ENCODE results near the gene SLC22A17.
"Not testable (repeated sequence)": the region's sequence is repeated elsewhere in the genome, so short reads cannot be mapped to it uniquely, and the experiment has no call there.

Gene SLC22A17

GRCh38 chr14:23352506-23353432, at the start of gene SLC22A17:
Gene SLC22A17, minus strand, starts transcription at chr14:23352887.
- no peaks in the 10 kb centered on the region for H3K9me3 ChIP-seq (ENCODE audit: control insufficient read depth in 2 of 2, low read length in 2 of 2)
- peaks cover 0 to 3% of the 10 kb centered on the region in 2 donors for H3K36me3 ChIP-seq (ENCODE audit: control insufficient read depth in 2 of 2, insufficient read depth in 2 of 2, low read length in 2 of 2)
- H3K27ac ChIP-seq (ENCODE audit: low read length) = peak within 1 kb of the TSS; percentile 42
- H3K27me3 ChIP-seq (ENCODE audit: control insufficient read depth in 1 of 2, insufficient read depth in 2 of 2, low read length in 2 of 2) = no peaks in the 10 kb centered on the region
- peaks cover 19% of the 10 kb centered on the region for H3K4me1 ChIP-seq (ENCODE audit: control insufficient read depth, insufficient read depth, low read length)
- H3K9ac ChIP-seq (ENCODE audit: low read length in 2 of 2) = peak within 1 kb of the TSS; percentile 13 to 55
- peak within 1 kb of the TSS; percentile 23 to 81 for H3K4me3 ChIP-seq (ENCODE audit: low read length in 2 of 2)

- H3K36me3 ChIP-seq (ENCODE audit: control insufficient read depth in 2 of 2, insufficient read depth in 2 of 2, low read length in 2 of 2) = no peaks in the 10 kb centered on the region
- no peaks in the 10 kb centered on the region for H3K4me1 ChIP-seq (ENCODE audit: control insufficient read depth, insufficient read depth, low read length)
- H3K27ac ChIP-seq (ENCODE audit: low read length) = no peak overlapping the region
Measured at GRCh38 chr14:23401291-23401690, 48.6 kb upstream of the SLC22A17 start.

GRCh38 chr14:23400496-23401149, 47.9 kb upstream of the SLC22A17 start:
- H3K36me3 ChIP-seq (ENCODE audit: control insufficient read depth in 2 of 2, insufficient read depth in 2 of 2, low read length in 2 of 2); H3K27ac ChIP-seq (ENCODE audit: low read length); H3K4me3 ChIP-seq (ENCODE audit: low read length in 2 of 2); H3K4me1 ChIP-seq (ENCODE audit: control insufficient read depth, insufficient read depth, low read length); H3K9me3 ChIP-seq (ENCODE audit: control insufficient read depth in 2 of 2, low read length in 2 of 2); H3K27me3 ChIP-seq (ENCODE audit: control insufficient read depth in 1 of 2, insufficient read depth in 2 of 2, low read length in 2 of 2); H3K9ac ChIP-seq (ENCODE audit: low read length in 2 of 2): not testable (repeated sequence)

More at GRCh38 chr14:23401291-23401690, 48.6 kb upstream of the SLC22A17 start:
- no peak overlapping the region for H3K4me3 ChIP-seq (ENCODE audit: low read length in 2 of 2)
- no peaks in the 10 kb centered on the region for H3K9me3 ChIP-seq (ENCODE audit: control insufficient read depth in 2 of 2, low read length in 2 of 2)
- H3K27me3 ChIP-seq (ENCODE audit: control insufficient read depth in 1 of 2, insufficient read depth in 2 of 2, low read length in 2 of 2) = peaks cover 0 to 5% of the 10 kb centered on the region in 2 donors
- H3K9ac ChIP-seq (ENCODE audit: low read length in 2 of 2) = no peak overlapping the region

- Histone ChIP-seq H3K27me3 (ENCODE audit: control insufficient read depth in 1 of 2, insufficient read depth in 2 of 2, low read length in 2 of 2) (peaks cover 0 to 2% of the 10 kb centered on the region in 2 donors), H3K9me3 (ENCODE audit: control insufficient read depth in 2 of 2, low read length in 2 of 2) (no peaks in the 10 kb centered on the region), H3K36me3 (ENCODE audit: control insufficient read depth in 2 of 2, insufficient read depth in 2 of 2, low read length in 2 of 2) (no peaks in the 10 kb centered on the region), H3K9ac (ENCODE audit: low read length in 2 of 2) (no peak overlapping the region), H3K27ac (ENCODE audit: low read length) (no peak overlapping the region), H3K4me3 (ENCODE audit: low read length in 2 of 2) (no peak overlapping the region), H3K4me1 (ENCODE audit: control insufficient read depth, insufficient read depth, low read length) (no peaks in the 10 kb centered on the region)
Measured at GRCh38 chr14:23399591-23399990, 46.9 kb upstream of the SLC22A17 start.

GRCh38 chr14:23399136-23399535, 46.4 kb upstream of the SLC22A17 start:
- no peaks in the 10 kb centered on the region for H3K36me3 ChIP-seq (ENCODE audit: control insufficient read depth in 2 of 2, insufficient read depth in 2 of 2, low read length in 2 of 2)
- H3K27ac ChIP-seq (ENCODE audit: low read length) = no peak overlapping the region
- no peak overlapping the region for H3K9ac ChIP-seq (ENCODE audit: low read length in 2 of 2)
- H3K4me1 ChIP-seq (ENCODE audit: control insufficient read depth, insufficient read depth, low read length) = no peaks in the 10 kb centered on the region
- no peak overlapping the region for H3K4me3 ChIP-seq (ENCODE audit: low read length in 2 of 2)
- peaks cover 0 to 2% of the 10 kb centered on the region in 2 donors for H3K27me3 ChIP-seq (ENCODE audit: control insufficient read depth in 1 of 2, insufficient read depth in 2 of 2, low read length in 2 of 2)
- no peaks in the 10 kb centered on the region for H3K9me3 ChIP-seq (ENCODE audit: control insufficient read depth in 2 of 2, low read length in 2 of 2)

GRCh38 chr14:23398348-23398747, 45.7 kb upstream of the SLC22A17 start:
- H3K27ac ChIP-seq (ENCODE audit: low read length) = no peak overlapping the region
- H3K4me3 ChIP-seq (ENCODE audit: low read length in 2 of 2) = no peak overlapping the region
- H3K9ac ChIP-seq (ENCODE audit: low read length in 2 of 2) = no peak overlapping the region
- no peaks in the 10 kb centered on the region for H3K36me3 ChIP-seq (ENCODE audit: control insufficient read depth in 2 of 2, insufficient read depth in 2 of 2, low read length in 2 of 2)
- peaks cover 0 to 2% of the 10 kb centered on the region in 2 donors for H3K27me3 ChIP-seq (ENCODE audit: control insufficient read depth in 1 of 2, insufficient read depth in 2 of 2, low read length in 2 of 2)
- H3K4me1 ChIP-seq (ENCODE audit: control insufficient read depth, insufficient read depth, low read length) = no peaks in the 10 kb centered on the region
- no peaks in the 10 kb centered on the region for H3K9me3 ChIP-seq (ENCODE audit: control insufficient read depth in 2 of 2, low read length in 2 of 2)

GRCh38 chr14:23396781-23397407, 44.2 kb upstream of the SLC22A17 start:
- Histone ChIP-seq H3K9ac (ENCODE audit: low read length in 2 of 2) (no peak overlapping the region), H3K9me3 (ENCODE audit: control insufficient read depth in 2 of 2, low read length in 2 of 2) (no peaks in the 10 kb centered on the region), H3K4me3 (ENCODE audit: low read length in 2 of 2) (no peak overlapping the region), H3K27ac (ENCODE audit: low read length) (no peak overlapping the region), H3K36me3 (ENCODE audit: control insufficient read depth in 2 of 2, insufficient read depth in 2 of 2, low read length in 2 of 2) (no peaks in the 10 kb centered on the region), H3K4me1 (ENCODE audit: control insufficient read depth, insufficient read depth, low read length) (no peaks in the 10 kb centered on the region), H3K27me3 (ENCODE audit: control insufficient read depth in 1 of 2, insufficient read depth in 2 of 2, low read length in 2 of 2) (no peaks in the 10 kb centered on the region)

GRCh38 chr14:23396126-23396525, 43.4 kb upstream of the SLC22A17 start:
- Histone ChIP-seq H3K9me3 (ENCODE audit: control insufficient read depth in 2 of 2, low read length in 2 of 2) (no peaks in the 10 kb centered on the region), H3K27ac (ENCODE audit: low read length) (no peak overlapping the region), H3K36me3 (ENCODE audit: control insufficient read depth in 2 of 2, insufficient read depth in 2 of 2, low read length in 2 of 2) (no peaks in the 10 kb centered on the region)

GRCh38 chr14:23392613-23393012, 39.9 kb upstream of the SLC22A17 start:
- no peaks in the 10 kb centered on the region for H3K4me1 ChIP-seq (ENCODE audit: control insufficient read depth, insufficient read depth, low read length)
- no peak overlapping the region for H3K4me3 ChIP-seq (ENCODE audit: low read length in 2 of 2)
- H3K27ac ChIP-seq (ENCODE audit: low read length) = no peak overlapping the region
- no peaks in the 10 kb centered on the region for H3K9me3 ChIP-seq (ENCODE audit: control insufficient read depth in 2 of 2, low read length in 2 of 2)
- H3K36me3 ChIP-seq (ENCODE audit: control insufficient read depth in 2 of 2, insufficient read depth in 2 of 2, low read length in 2 of 2) = no peaks in the 10 kb centered on the region
- H3K27me3 ChIP-seq (ENCODE audit: control insufficient read depth in 1 of 2, insufficient read depth in 2 of 2, low read length in 2 of 2) = no peaks in the 10 kb centered on the region
- H3K9ac ChIP-seq (ENCODE audit: low read length in 2 of 2) = no peak overlapping the region

More at GRCh38 chr14:23396126-23396525, 43.4 kb upstream of the SLC22A17 start:
- H3K4me3 ChIP-seq (ENCODE audit: low read length in 2 of 2) = no peak overlapping the region
- H3K9ac ChIP-seq (ENCODE audit: low read length in 2 of 2) = no peak overlapping the region
- H3K27me3 ChIP-seq (ENCODE audit: control insufficient read depth in 1 of 2, insufficient read depth in 2 of 2, low read length in 2 of 2) = no peaks in the 10 kb centered on the region
- no peaks in the 10 kb centered on the region for H3K4me1 ChIP-seq (ENCODE audit: control insufficient read depth, insufficient read depth, low read length)

- not testable (repeated sequence) for H3K27me3 ChIP-seq (ENCODE audit: control insufficient read depth in 1 of 2, insufficient read depth in 2 of 2, low read length in 2 of 2); H3K36me3 ChIP-seq (ENCODE audit: control insufficient read depth in 2 of 2, insufficient read depth in 2 of 2, low read length in 2 of 2); H3K4me1 ChIP-seq (ENCODE audit: control insufficient read depth, insufficient read depth, low read length); H3K4me3 ChIP-seq (ENCODE audit: low read length in 2 of 2); H3K9me3 ChIP-seq (ENCODE audit: control insufficient read depth in 2 of 2, low read length in 2 of 2); H3K27ac ChIP-seq (ENCODE audit: low read length); H3K9ac ChIP-seq (ENCODE audit: low read length in 2 of 2)
Measured at GRCh38 chr14:23389871-23390270, 37.2 kb upstream of the SLC22A17 start.

All from stomach smooth muscle (tissue), 2 donors.